GM20000 (cell line): ENCODE measurements around the gene TTC39A.

Source experiments
- DNase-seq: peaks from one replicate; pipeline ENCODE4 v3.0.0; 2012; ENCODE audit warnings: low spot score
- TF ChIP-seq, protein P1 (sequence below): IDR thresholded peaks from 2 replicates; pipeline ENCODE4 v1.5.1; 2012; ENCODE audit warnings: mild to moderate bottlenecking, control low read depth; ENCODE audit errors: extremely low read depth, missing control alignments

TTC39A gene

DNA sequence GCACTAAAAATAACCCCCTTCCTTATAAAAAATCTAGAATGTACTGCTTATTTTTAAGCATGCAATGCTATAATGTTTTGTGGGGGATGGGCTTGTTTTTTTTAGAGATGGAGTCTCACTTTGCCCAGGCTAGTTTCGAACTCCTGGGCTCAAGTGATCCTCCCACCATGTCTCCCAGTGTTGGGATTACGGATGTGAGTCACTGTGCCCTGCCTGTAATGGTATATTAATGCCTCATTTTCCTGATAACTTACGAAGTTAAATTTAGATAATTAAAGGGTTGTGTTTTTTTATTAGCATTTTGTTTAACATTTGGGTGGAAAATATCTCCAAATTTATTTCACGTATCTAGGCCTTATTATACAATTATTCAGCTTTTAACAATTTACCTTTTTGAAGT is 87.8 kb downstream of the TTC39A start:
- DNase-seq: no peak
- TF ChIP-seq, protein P1, sequence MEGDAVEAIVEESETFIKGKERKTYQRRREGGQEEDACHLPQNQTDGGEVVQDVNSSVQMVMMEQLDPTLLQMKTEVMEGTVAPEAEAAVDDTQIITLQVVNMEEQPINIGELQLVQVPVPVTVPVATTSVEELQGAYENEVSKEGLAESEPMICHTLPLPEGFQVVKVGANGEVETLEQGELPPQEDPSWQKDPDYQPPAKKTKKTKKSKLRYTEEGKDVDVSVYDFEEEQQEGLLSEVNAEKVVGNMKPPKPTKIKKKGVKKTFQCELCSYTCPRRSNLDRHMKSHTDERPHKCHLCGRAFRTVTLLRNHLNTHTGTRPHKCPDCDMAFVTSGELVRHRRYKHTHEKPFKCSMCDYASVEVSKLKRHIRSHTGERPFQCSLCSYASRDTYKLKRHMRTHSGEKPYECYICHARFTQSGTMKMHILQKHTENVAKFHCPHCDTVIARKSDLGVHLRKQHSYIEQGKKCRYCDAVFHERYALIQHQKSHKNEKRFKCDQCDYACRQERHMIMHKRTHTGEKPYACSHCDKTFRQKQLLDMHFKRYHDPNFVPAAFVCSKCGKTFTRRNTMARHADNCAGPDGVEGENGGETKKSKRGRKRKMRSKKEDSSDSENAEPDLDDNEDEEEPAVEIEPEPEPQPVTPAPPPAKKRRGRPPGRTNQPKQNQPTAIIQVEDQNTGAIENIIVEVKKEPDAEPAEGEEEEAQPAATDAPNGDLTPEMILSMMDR: no peak

DNA sequence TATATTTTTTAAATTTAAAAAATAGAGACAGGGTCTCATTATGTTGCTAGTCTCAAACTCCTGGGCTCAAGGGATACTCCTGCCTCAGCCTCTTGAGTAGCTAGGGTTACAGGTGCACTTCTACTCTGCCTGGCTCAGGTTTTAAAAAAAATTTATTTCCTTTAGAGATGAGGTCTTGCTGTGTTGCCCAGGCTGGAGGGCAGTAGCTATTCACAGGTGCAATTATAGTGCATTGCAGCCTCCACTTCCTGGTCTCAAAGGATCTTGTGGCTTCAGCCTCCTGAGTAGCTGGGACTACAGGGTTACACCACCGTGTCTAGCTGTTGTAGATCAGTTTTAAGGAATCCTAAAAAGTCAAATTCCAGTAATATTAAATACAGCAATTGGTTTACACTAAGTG is 89.2 kb downstream of the TTC39A start:
- no peak for DNase-seq
- TF ChIP-seq, protein P1: no peak

DNA sequence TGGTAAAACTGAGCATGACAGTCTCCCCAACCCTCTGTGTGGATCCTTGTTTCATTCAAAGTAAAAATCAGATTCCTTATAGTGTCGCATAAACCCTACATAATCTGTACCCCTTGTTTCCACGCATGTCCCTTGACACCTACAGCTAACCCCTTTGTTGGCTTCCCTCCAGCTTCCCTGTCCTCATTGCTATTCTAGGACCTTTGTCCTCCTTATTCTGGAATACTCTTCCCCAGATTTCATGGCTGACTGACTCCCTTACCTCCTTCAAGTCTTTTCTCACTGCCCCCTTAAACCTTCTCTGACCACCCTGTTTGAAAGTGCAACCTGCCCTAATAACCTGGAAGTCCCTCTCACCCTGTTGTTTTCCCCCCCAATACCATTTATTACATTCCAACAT is 90.3 kb downstream of the TTC39A start:
- DNase-seq: no peak

DNA sequence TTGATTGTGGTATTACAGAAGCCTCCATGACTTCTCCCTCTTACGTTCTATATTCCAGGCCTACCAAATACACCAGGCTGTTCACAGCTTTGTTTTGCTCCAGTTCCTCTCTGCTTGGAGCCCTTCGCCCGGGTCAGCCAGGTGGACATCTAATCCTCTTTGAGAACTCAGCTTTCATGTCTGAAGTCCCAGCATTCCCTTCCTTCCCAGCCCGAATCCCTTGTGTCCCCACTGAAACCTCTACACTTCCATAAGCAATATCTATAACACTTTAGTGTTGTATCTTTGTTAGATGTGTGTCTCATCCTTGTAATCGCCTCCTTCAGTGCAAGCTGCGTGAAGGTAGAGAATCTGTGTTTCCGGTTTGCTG is 92.3 kb downstream of the TTC39A start:
- DNase-seq: no peak
- TF ChIP-seq, protein P1: no peak

More for the DNA sequence above, 90.3 kb downstream of the TTC39A start:
- TF ChIP-seq, protein P1: no peak

DNA sequence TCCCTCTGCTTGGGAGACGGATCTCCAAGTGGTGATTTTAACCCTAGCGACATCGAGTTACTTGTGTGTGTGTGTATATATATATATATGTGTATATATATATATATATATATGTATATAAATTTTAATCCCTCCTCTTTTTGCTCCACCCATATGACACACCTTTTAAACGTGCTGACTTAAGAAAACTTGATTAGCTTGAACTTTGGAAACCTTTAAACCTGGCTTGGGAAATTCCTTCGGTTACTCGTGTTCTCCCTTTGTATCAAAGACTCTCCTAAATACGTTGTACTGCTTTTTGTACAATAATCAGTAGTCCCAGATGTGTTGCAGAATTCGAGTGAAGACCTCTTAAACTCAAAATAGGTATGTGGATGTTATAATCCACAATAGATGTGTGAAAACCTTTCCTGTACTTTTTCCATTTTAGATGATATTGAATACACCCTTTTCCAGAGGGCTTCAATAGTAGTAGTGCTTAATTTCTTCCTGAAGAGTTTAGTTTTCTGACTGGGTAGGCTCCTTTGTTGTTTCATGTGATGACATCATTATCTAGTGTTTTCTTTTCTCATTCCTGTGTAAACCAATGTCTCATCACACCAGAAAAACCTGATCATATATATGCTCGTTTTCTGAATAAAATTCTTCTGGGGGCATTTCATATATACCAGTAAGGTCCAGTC is 92.9 kb downstream of the TTC39A start:
- TF ChIP-seq, protein P1: no peak
- no peak for DNase-seq
